ENCODE results near the gene ARMC9. TPM values are rescaled to one million over a fixed set of nuclear protein-coding genes. Genes with fewer than 3 reads are reported as not detected.

Gene ARMC9
- total and polyA plus RNA-seq, 11 donors, result 0.95 to 4.7 (median 2.4) TPM

- no peak for ATAC-seq
- DNase-seq, result peak in 1 of 5 donors; percentile 21
- TF ChIP-seq POLR2A (IDR thresholded peaks at IDR 0.05) (no peak), CTCF (IDR thresholded peaks at IDR 0.05) (no peak)
- WGBS, 4 donors, result 79 to 85% (median 83%) methylated on average over 13 to 15 of the region's 15 CpGs
- no peaks in the 10 kb centered on the region for H3K36me3 ChIP-seq
- H3K27ac ChIP-seq, result no peak overlapping the region
- H3K4me3 ChIP-seq, result no peak overlapping the region
- H3K4me1 ChIP-seq, result peaks cover 0 to 7% (median 1%) of the 10 kb centered on the region in 12 donors
- peaks cover 0 to 15% (median 0%) of the 10 kb centered on the region in 12 donors for H3K9me3 ChIP-seq
- no peaks in the 10 kb centered on the region for H3K27me3 ChIP-seq
- intact Hi-C loops (cut with DNase I), result no loop called here
Measured at GRCh38 chr2:231383416-231384108, 185.1 kb downstream of the ARMC9 start.

GRCh38 chr2:231384109-231384435, 185.6 kb downstream of the ARMC9 start:
- H3K27me3 ChIP-seq, result no peaks in the 10 kb centered on the region
- H3K27ac ChIP-seq, result no peak overlapping the region
- no peaks in the 10 kb centered on the region for H3K36me3 ChIP-seq
- peak in 1 of 5 donors; percentile 55 for DNase-seq
- H3K9me3 ChIP-seq, result peaks cover 0 to 15% (median 0%) of the 10 kb centered on the region in 12 donors
- H3K4me3 ChIP-seq, result no peak overlapping the region
- ATAC-seq, result no peak
- WGBS, 4 donors, result 94 to 97% (median 96%) methylated on average over 2 of the region's 2 CpGs
- TF ChIP-seq CTCF (IDR thresholded peaks at IDR 0.05) (no peak), POLR2A (IDR thresholded peaks at IDR 0.05) (no peak)
- peaks cover 0 to 8% (median 1%) of the 10 kb centered on the region in 12 donors for H3K4me1 ChIP-seq
- intact Hi-C loops (cut with DNase I), result no loop called here

GRCh38 chr2:231384970-231385369, 186.5 kb downstream of the ARMC9 start:
- 95 to 99% (median 98%) methylated on average over 2 of the region's 2 CpGs for WGBS, 4 donors
- no peak for DNase-seq

GRCh38 chr2:231385429-231385828, 187.0 kb downstream of the ARMC9 start:
- H3K4me3 ChIP-seq, result no peak overlapping the region
- no peak for ATAC-seq
- peaks cover 0 to 14% (median 1%) of the 10 kb centered on the region in 12 donors for H3K4me1 ChIP-seq
- intact Hi-C loops (cut with DNase I), result no loop called here
- no peaks in the 10 kb centered on the region for H3K27me3 ChIP-seq
- H3K9me3 ChIP-seq, result peaks cover 0 to 15% (median 0%) of the 10 kb centered on the region in 12 donors
- DNase-seq, result peak in 1 of 5 donors; percentile 10
- no peak overlapping the region for H3K27ac ChIP-seq
- 83 to 93% (median 90%) methylated on average over 5 of the region's 5 CpGs for WGBS, 4 donors
- TF ChIP-seq POLR2A (IDR thresholded peaks at IDR 0.05) (no peak), CTCF (IDR thresholded peaks at IDR 0.05) (no peak)
- no peaks in the 10 kb centered on the region for H3K36me3 ChIP-seq

More at GRCh38 chr2:231384970-231385369, 186.5 kb downstream of the ARMC9 start:
- Histone ChIP-seq H3K27ac (no peak overlapping the region), H3K4me3 (no peak overlapping the region), H3K9me3 (peaks cover 0 to 15% (median 0%) of the 10 kb centered on the region in 12 donors), H3K4me1 (peaks cover 0 to 10% (median 1%) of the 10 kb centered on the region in 12 donors), H3K27me3 (no peaks in the 10 kb centered on the region), H3K36me3 (no peaks in the 10 kb centered on the region)
- intact Hi-C loops (cut with DNase I), result no loop called here
- ATAC-seq, result no peak
- no peak for TF ChIP-seq POLR2A (IDR thresholded peaks at IDR 0.05)
- TF ChIP-seq CTCF (IDR thresholded peaks at IDR 0.05), result no peak

All from heart left ventricle (tissue), 16 donors.